ENCODE data around the gene RGL4.
"Not testable (repeated sequence)": the region's sequence is repeated elsewhere in the genome, so short reads cannot be mapped to it uniquely, and the experiment has no call there.

Gene RGL4

GRCh38 chr22:23673826-23674690 is 16.8 kb upstream of the RGL4 start:
- no peak for DNase-seq (ENCODE audit: insufficient read length, low spot score)

GRCh38 chr22:23674886-23675501 is 15.8 kb upstream of the RGL4 start:
- not testable (repeated sequence) for DNase-seq (ENCODE audit: insufficient read length, low spot score); FAIRE-seq

More at GRCh38 chr22:23673826-23674690, 16.8 kb upstream of the RGL4 start:
- no peak for TF ChIP-seq POLR2A (IDR thresholded peaks at IDR 0.05; ENCODE audit: low read depth, low read length)
- FAIRE-seq = no peak

GRCh38 chr22:23675502-23676415 is 15.1 kb upstream of the RGL4 start:
- TF ChIP-seq POLR2A (IDR thresholded peaks at IDR 0.05; ENCODE audit: low read depth, low read length) = no peak
- no peak for FAIRE-seq
- DNase-seq (ENCODE audit: insufficient read length, low spot score) = no peak

GRCh38 chr22:23676841-23677700 is 13.7 kb upstream of the RGL4 start:
- FAIRE-seq; DNase-seq (ENCODE audit: insufficient read length, low spot score): not testable (repeated sequence)

GRCh38 chr22:23677701-23677995 is 13.2 kb upstream of the RGL4 start:
- DNase-seq (ENCODE audit: insufficient read length, low spot score) = no peak
- FAIRE-seq = no peak

GRCh38 chr22:23678133-23678532 is 12.7 kb upstream of the RGL4 start:
- no peak for DNase-seq (ENCODE audit: insufficient read length, low spot score)
- no peak for FAIRE-seq
- no peak for TF ChIP-seq POLR2A (IDR thresholded peaks at IDR 0.05; ENCODE audit: low read depth, low read length)

More at GRCh38 chr22:23677701-23677995, 13.2 kb upstream of the RGL4 start:
- TF ChIP-seq POLR2A (IDR thresholded peaks at IDR 0.05; ENCODE audit: low read depth, low read length) = no peak

- no peak for TF ChIP-seq POLR2A (IDR thresholded peaks at IDR 0.05; ENCODE audit: low read depth, low read length)
- FAIRE-seq (no peak), DNase-seq (ENCODE audit: insufficient read length, low spot score) (no peak)
These were observed 9.6 kb upstream of the RGL4 start for GRCh38 chr22:23681026-23681809.

- FAIRE-seq (no peak), DNase-seq (ENCODE audit: insufficient read length, low spot score) (no peak)
- no peak for TF ChIP-seq POLR2A (IDR thresholded peaks at IDR 0.05; ENCODE audit: low read depth, low read length)
These were observed 8.7 kb upstream of the RGL4 start for GRCh38 chr22:23682077-23682476.

- no peak for TF ChIP-seq POLR2A (IDR thresholded peaks at IDR 0.05; ENCODE audit: low read depth, low read length)
- no peak for FAIRE-seq
These were observed 7.9 kb upstream of the RGL4 start for GRCh38 chr22:23682827-23683355.

GRCh38 chr22:23683545-23683944 is 7.3 kb upstream of the RGL4 start:
- TF ChIP-seq POLR2A (IDR thresholded peaks at IDR 0.05; ENCODE audit: low read depth, low read length) = no peak
- no peak for DNase-seq (ENCODE audit: insufficient read length, low spot score)
- no peak for FAIRE-seq

More at GRCh38 chr22:23682827-23683355, 7.9 kb upstream of the RGL4 start:
- DNase-seq (ENCODE audit: insufficient read length, low spot score) = no peak

GRCh38 chr22:23684026-23684425 is 6.8 kb upstream of the RGL4 start:
- DNase-seq (ENCODE audit: insufficient read length, low spot score) (no peak), FAIRE-seq (no peak)
- no peak for TF ChIP-seq POLR2A (IDR thresholded peaks at IDR 0.05; ENCODE audit: low read depth, low read length)

GRCh38 chr22:23684561-23685031 is 6.2 kb upstream of the RGL4 start:
- TF ChIP-seq POLR2A (IDR thresholded peaks at IDR 0.05; ENCODE audit: low read depth, low read length) = no peak
- no peak for DNase-seq (ENCODE audit: insufficient read length, low spot score)
- no peak for FAIRE-seq

Measured in H54 (cell line).